Heart left ventricle (tissue), 16 donors: ENCODE data around the gene CCDC33. TPM values are rescaled to one million over a fixed set of nuclear protein-coding genes. Genes with fewer than 3 reads are reported as not detected.

Source experiments
- ATAC-seq, 4 donors: fragments of 200-7000 bp; cut with Tn5 transposase; one replicate each; pipeline ENCODE4 v1.9.1; 2020 to 2022; ENCODE audit warnings: moderate library complexity in 4 of 4, mild to moderate bottlenecking in 3 of 4, moderate number of reproducible peaks in 1 of 4
- DNase-seq, 5 donors: peaks; one replicate each; pipeline ENCODE4 v3.0.0-alpha.2; 2020
- H3K27ac ChIP-seq, 12 donors: fragments of 200-600 bp; sonication (generic) in 4 of 12; one replicate each; pipeline versions ENCODE4 v1.5.0 to v1.8.0; 2016 to 2022; ENCODE audit warnings: mild to moderate bottlenecking in 2 of 12
- H3K27me3 ChIP-seq, 9 donors: fragments of 200-600 bp; sonication (generic) in 2 of 9; one replicate each; pipeline versions ENCODE4 v1.5.1 to v1.8.0; 2016 to 2022; ENCODE audit warnings: mild to moderate bottlenecking in 3 of 9
- H3K36me3 ChIP-seq, 9 donors: fragments of 200-600 bp; sonication (generic) in 2 of 9; one replicate each; pipeline versions ENCODE4 v1.5.0 to v1.8.0; 2018 to 2022; ENCODE audit warnings: mild to moderate bottlenecking in 2 of 9
- H3K4me1 ChIP-seq, 12 donors: fragments of 200-600 bp; sonication (generic) in 4 of 12; one replicate each; pipeline versions ENCODE4 v1.5.0 to v1.8.0; 2016 to 2022; ENCODE audit warnings: mild to moderate bottlenecking in 3 of 12
- H3K4me3 ChIP-seq, 12 donors: fragments of 200-600 bp; sonication (generic) in 4 of 12; one replicate each; pipeline versions ENCODE4 v1.5.0 to v1.8.0; 2017 to 2022; ENCODE audit warnings: mild to moderate bottlenecking in 9 of 12, moderate library complexity in 4 of 12
- H3K9me3 ChIP-seq, 12 donors: fragments of 200-600 bp; sonication (generic) in 4 of 12; one replicate each; pipeline versions ENCODE4 v1.5.0 to v1.8.0; 2016 to 2022; ENCODE audit warnings: mild to moderate bottlenecking in 1 of 12
- POLR2A ChIP-seq, 2 donors: fragments of 450-650 bp; IDR thresholded peaks; one replicate each; pipeline ENCODE4 v1.6.1; 2017; ENCODE audit warnings: antibody characterized with exemption in 2 of 2, mild to moderate bottlenecking in 2 of 2, moderate library complexity in 2 of 2
- WGBS, 4 donors: extraction: QIAGEN DNeasy Blood & Tissue Kit in 2 of 4; methylation state at CpG; one replicate each; pipeline versions ENCODE4 v1.1.5 to v1.1.7; 2013 to 2018; 5-methylcytosine and 5-hydroxymethylcytosine counted together
- intact Hi-C, 10 donors: fragments of 100-400 bp; cut with DNase I; formaldehyde crosslinking; loops; one replicate each; pipeline versions ENCODE4 v1.11.1 to v1.14.2; 2022
- polyA plus RNA-seq, 2 donors: library from polyadenylated mRNA; stranded (reverse); fragments of 200-250 nt; gene quantifications; one replicate each; pipeline ENCODE4 v1.2.3, GENCODE V29; 2013
- total RNA-seq, 9 donors: library from RNA; depleted of rRNA in 2 of 9; stranded (reverse); fragments of >200 nt in 2 of 9; fragmentation: NEBNext Ultra II Directional in 3 of 9; extraction: Animal tissue kit (Norgen Biotek cat#: 25700) in 3 of 9; gene quantifications; one replicate each; pipeline versions ENCODE4 v1.1.0 to v1.2.4, GENCODE V29; 2016 to 2023
- TF ChIP-seq, protein P1 (sequence below), 12 donors: fragments of 200-600 bp; sonication (generic) in 4 of 12; IDR thresholded peaks; one replicate each; pipeline versions ENCODE4 v1.5.0 to v1.8.0; 2018 to 2022; ENCODE audit warnings: antibody characterized with exemption in 12 of 12, mild to moderate bottlenecking in 5 of 12
- donor health status: ischemic (EF 13 %, LVEDD 7.1; RV severe dilation, severe dysfunction).
- donor health status: healthy with polysubstance abuse.
- donor health status: DM: no; HTN: yes; CAD: no.
- donor health status: DM: no; HTN: no; CAD: no.
- donor health status: ischemic (EF 25% LVEDD 6.9; RV normal size, moderate dysfunction).
- donor health status: ischemic (EF 25% LVEDD 5.7; RV mildly dilated, moderate dysfunction).
- donor health status: healthy.
- donor health status: DM: yes; HTN: yes; CAD: no.
- donor health status: ischemic (EF 35%, LVEDD 5.7; RV mildly dilated, moderate dysfunction).
- donor health status: nonischemic (EF 11% LVEDD 7.7; RV severe dilation, severe dysfunction).
- donor health status: DM: yes; HTN: yes; CAD: no.
- donor health status: PGD.
- donor health status: ischemic (EF 29% LVEDD 5.4; RV normal size, mild dysfunction).
- donor health status: nonischemic (EF 23%, LVEDD 6.1; RV moderate dilation, normal function).

The CCDC33 gene
- total and polyA plus RNA-seq, 11 donors: 0.08 TPM; not detected in 10

DNA sequence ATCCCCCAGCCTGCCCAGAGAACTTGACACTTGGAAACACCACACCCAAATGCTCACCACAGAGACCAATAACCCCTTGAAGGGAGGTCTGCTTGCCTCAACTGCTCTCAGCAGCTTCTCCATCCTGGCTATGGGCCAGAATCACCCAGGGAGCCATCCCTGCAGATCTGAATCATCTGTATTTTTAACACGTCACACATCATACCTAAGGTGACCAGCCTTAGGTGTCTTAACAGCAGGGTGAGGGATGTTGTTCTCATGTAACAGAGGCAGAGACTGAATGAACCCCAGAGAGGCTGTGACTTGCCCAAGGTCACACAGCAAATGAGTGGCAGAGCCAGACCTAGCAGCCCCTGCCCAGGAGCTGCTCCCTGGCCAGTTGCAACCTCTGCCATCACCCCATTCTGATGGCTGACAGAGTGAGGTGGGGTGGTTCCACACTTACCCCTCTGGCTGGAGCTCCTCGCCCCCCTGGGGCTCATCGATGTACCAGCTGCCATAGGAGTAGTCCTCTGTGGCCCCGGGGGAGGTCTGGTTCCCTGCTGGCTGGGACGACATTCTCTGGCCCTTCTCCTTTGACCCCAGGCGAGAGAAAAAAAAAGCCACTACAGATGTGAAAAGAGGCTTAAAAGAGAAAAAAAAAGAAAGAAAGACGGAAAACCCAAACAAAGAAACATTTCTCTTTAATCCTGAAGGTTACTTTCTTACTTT lies 34.3 kb upstream of the CCDC33 start:
- Histone ChIP-seq H3K9me3 (no peaks in the 10 kb centered on the region), H3K36me3 (no peaks in the 10 kb centered on the region), H3K4me1 (peaks cover 0 to 38% (median 14%) of the 10 kb centered on the region in 12 donors), H3K27ac (no peak overlapping the region), H3K27me3 (no peaks in the 10 kb centered on the region), H3K4me3 (no peak overlapping the region)
- TF ChIP-seq POLR2A (IDR thresholded peaks at IDR 0.05): no peak
- TF ChIP-seq, protein P1, sequence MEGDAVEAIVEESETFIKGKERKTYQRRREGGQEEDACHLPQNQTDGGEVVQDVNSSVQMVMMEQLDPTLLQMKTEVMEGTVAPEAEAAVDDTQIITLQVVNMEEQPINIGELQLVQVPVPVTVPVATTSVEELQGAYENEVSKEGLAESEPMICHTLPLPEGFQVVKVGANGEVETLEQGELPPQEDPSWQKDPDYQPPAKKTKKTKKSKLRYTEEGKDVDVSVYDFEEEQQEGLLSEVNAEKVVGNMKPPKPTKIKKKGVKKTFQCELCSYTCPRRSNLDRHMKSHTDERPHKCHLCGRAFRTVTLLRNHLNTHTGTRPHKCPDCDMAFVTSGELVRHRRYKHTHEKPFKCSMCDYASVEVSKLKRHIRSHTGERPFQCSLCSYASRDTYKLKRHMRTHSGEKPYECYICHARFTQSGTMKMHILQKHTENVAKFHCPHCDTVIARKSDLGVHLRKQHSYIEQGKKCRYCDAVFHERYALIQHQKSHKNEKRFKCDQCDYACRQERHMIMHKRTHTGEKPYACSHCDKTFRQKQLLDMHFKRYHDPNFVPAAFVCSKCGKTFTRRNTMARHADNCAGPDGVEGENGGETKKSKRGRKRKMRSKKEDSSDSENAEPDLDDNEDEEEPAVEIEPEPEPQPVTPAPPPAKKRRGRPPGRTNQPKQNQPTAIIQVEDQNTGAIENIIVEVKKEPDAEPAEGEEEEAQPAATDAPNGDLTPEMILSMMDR (IDR thresholded peaks at IDR 0.05): no peak
- ATAC-seq (no peak), DNase-seq (no peak)
- 62 to 74% (median 65%) methylated on average over 7 of the region's 7 CpGs for WGBS, 4 donors
- intact Hi-C loops: no loop called here

GRCh38 chr15:74202452-74203401 lies 33.4 kb upstream of the CCDC33 start, which contains the start of gene STRA6:
Gene STRA6 (minus strand): TSS chr15:74202787. CDS start chr15:74202267, 520 bp downstream.
- WGBS, 4 donors: 78 to 84% (median 82%) methylated on average over 18 to 26 of the region's 26 CpGs

GRCh38 chr15:74203914-74204431 lies 32.2 kb upstream of the CCDC33 start:
- no peak overlapping the region for H3K27ac ChIP-seq
- TF ChIP-seq, protein P1 (IDR thresholded peaks at IDR 0.05): no peak
- TF ChIP-seq POLR2A (IDR thresholded peaks at IDR 0.05): no peak
- intact Hi-C loops: no loop called here
- H3K4me3 ChIP-seq: no peak overlapping the region
- no peaks in the 10 kb centered on the region for H3K27me3 ChIP-seq
- peaks cover 0 to 38% (median 14%) of the 10 kb centered on the region in 12 donors for H3K4me1 ChIP-seq
- no peaks in the 10 kb centered on the region for H3K9me3 ChIP-seq
- H3K36me3 ChIP-seq: no peaks in the 10 kb centered on the region
- 64 to 78% (median 71%) methylated on average over 10 of the region's 10 CpGs for WGBS, 4 donors
- ATAC-seq: peak in 3 of 4 donors; percentile 32 to 70 (median 50)
- DNase-seq: peak in 1 of 5 donors; percentile 54

More at GRCh38 chr15:74202452-74203401, 33.4 kb upstream of the CCDC33 start, which contains the start of gene STRA6:
- peak in 1 of 5 donors; percentile 37 for DNase-seq
- H3K27me3 ChIP-seq: no peaks in the 10 kb centered on the region
- intact Hi-C loops: no loop called here
- H3K36me3 ChIP-seq: no peaks in the 10 kb centered on the region
- no peak within 1 kb of the TSS for H3K4me3 ChIP-seq
- no peaks in the 10 kb centered on the region for H3K9me3 ChIP-seq
- TF ChIP-seq, protein P1 (IDR thresholded peaks at IDR 0.05): no peak
- no peak for TF ChIP-seq POLR2A (IDR thresholded peaks at IDR 0.05)
- no peak within 1 kb of the TSS for H3K27ac ChIP-seq
- peaks cover 0 to 38% (median 14%) of the 10 kb centered on the region in 12 donors for H3K4me1 ChIP-seq
- no peak for ATAC-seq
